PC-9 (cell line): ENCODE results near the gene CA5A. TPM values are rescaled to one million over a fixed set of nuclear protein-coding genes. Genes with fewer than 3 reads are reported as not detected.
A peak's percentile ranks its signal among the peaks of the same experiment; 100 is the strongest.

Experiments used
- BruUV-seq: library from RNA; stranded (reverse); fragments of 400-500 nt; replicated peaks from 2 replicates; lab custom pipeline; 2021; lab: Mats Ljungman, UMichigan
- CTCF ChIA-PET: fragments of 300-600 bp; sonication (Branson Sonifier 250); formaldehyde crosslinking; loops from one replicate; lab custom pipeline; 2022; ENCODE audit warnings: antibody characterized with exemption; lab: Charles Lee
- POLR2A ChIA-PET: fragments of 300-600 bp; sonication (Branson Sonifier 250); formaldehyde crosslinking; loops from one replicate; lab custom pipeline; 2022; ENCODE audit warnings: antibody characterized with exemption; ENCODE audit not compliant: unreplicated experiment; lab: Charles Lee
- DNase-seq, 2 experiments: peaks; one replicate each; pipeline versions ENCODE4 v3.0.0 to v3.0.0-alpha.2; 2015 to 2022; ENCODE audit warnings: mixed read lengths in 1 of 2
- H2AFZ ChIP-seq: fragments of 200-600 bp; sonication (generic); 2 replicates; pipeline ENCODE4 v1.8.1; 2017; ENCODE audit warnings: antibody characterized with exemption
- H3F3A ChIP-seq: fragments of 200-600 bp; sonication (generic); 2 replicates; pipeline ENCODE4 v1.8.1; 2017; ENCODE audit warnings: antibody characterized with exemption, mild to moderate bottlenecking, low read depth; ENCODE audit not compliant: insufficient read depth
- H3K27ac ChIP-seq: fragments of 200-600 bp; sonication (generic); 2 replicates; pipeline ENCODE4 v1.6.1; 2016; ENCODE audit warnings: mixed run types
- H3K27me3 ChIP-seq: fragments of 200-600 bp; sonication (generic); 2 replicates; pipeline ENCODE4 v1.6.1; 2016; ENCODE audit warnings: low read depth, mixed run types; ENCODE audit not compliant: insufficient read depth
- H3K36me3 ChIP-seq: fragments of 200-600 bp; sonication (generic); 2 replicates; pipeline ENCODE4 v1.6.1; 2016; ENCODE audit warnings: low read depth, mixed run types
- H3K4me1 ChIP-seq: fragments of 200-600 bp; sonication (generic); replicated peaks from 2 replicates; pipeline ENCODE4 v1.6.1; 2016; ENCODE audit warnings: mixed run types; ENCODE audit not compliant: insufficient read depth
- H3K4me2 ChIP-seq: fragments of 200-600 bp; sonication (generic); 2 replicates; pipeline ENCODE4 v1.6.1; 2017; ENCODE audit warnings: mixed run types
- H3K4me3 ChIP-seq: fragments of 200-600 bp; sonication (generic); 2 replicates; pipeline ENCODE4 v1.6.1; 2016; ENCODE audit warnings: mixed run types
- H3K79me2 ChIP-seq: fragments of 200-600 bp; sonication (generic); 2 replicates; pipeline ENCODE4 v1.6.1; 2017; ENCODE audit warnings: low read depth, mixed run types
- H3K9me2 ChIP-seq: fragments of 200-600 bp; sonication (generic); 2 replicates; pipeline ENCODE4 v1.8.1; 2017; ENCODE audit warnings: mild to moderate bottlenecking; ENCODE audit not compliant: insufficient read depth
- H3K9me3 ChIP-seq: fragments of 200-600 bp; sonication (generic); 2 replicates; pipeline ENCODE4 v1.8.1; 2016; ENCODE audit warnings: low read depth; ENCODE audit not compliant: insufficient read depth
- H4K20me1 ChIP-seq: fragments of 200-600 bp; sonication (generic); 2 replicates; pipeline ENCODE4 v1.8.1; 2017; ENCODE audit not compliant: insufficient read depth
- EZH2 ChIP-seq: fragments of 200-600 bp; sonication (generic); IDR thresholded peaks from 2 replicates; pipeline ENCODE4 v1.8.0; 2017; ENCODE audit warnings: antibody characterized with exemption, low read depth
- intact Hi-C: fragments of 100-400 bp; cut with micrococcal nuclease; formaldehyde crosslinking; loops from one replicate; pipeline ENCODE4 v1.10.0; 2022; ENCODE audit not compliant: unreplicated experiment
- total RNA-seq: library from RNA; stranded (reverse); gene quantifications from 2 replicates; pipeline ENCODE4 v1.2.3, GENCODE V29; 2021
- TF ChIP-seq, protein P1 (sequence below): fragments of 200-600 bp; sonication (generic); conservative IDR thresholded peaks from 2 replicates; pipeline ENCODE4 v1.6.1; 2017; ENCODE audit warnings: mixed run types, antibody characterized with exemption, mild to moderate bottlenecking, moderate library complexity

The CA5A gene
- total RNA-seq, 1 experiment from 2014 or later: 0.26 TPM

DNA sequence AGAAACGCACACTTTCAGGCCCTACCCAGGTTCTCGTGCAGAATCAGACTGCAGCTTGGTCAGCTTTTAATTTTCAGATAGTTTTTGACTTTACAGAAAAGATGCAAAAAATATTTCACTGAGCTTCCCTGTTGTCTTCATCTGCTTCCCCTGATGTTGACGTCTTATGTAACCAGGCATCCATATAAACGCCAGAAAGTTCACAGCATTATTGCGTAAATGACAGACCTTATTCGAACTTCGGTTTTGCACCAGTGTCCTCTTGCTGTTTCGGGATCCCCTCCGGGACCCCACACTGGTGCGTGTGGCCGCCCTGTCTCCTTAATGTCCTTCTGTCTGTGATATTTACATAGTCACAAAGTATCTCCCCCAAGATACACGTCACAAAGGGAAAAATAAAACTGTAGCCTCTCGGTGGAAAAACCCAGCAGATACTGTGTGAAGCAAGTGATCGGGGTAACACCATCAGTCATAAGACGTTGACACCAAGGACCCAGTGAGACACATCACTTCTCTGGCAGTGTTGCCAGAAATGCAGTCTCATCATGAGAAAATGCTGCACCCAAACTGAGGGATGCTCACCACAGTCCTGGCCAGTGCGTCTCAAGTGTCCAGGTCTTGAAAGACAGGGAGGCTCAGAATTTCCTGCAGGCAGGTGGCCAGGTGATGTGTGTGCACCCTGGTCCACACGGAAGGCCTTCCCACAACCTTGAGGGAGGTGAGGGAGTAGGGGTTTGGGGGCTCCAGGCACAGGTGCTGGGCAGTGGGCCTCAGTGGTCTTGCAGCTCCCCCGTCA, 19.2 kb upstream of the CA5A start:
- Histone ChIP-seq H4K20me1 (peaks cover 4% of the 10 kb centered on the region), H3K36me3 (no peaks in the 10 kb centered on the region), H2AFZ (no peak overlapping the region), H3K4me3 (no peak overlapping the region), H3K27me3 (no peaks in the 10 kb centered on the region), H3K79me2 (peaks cover 77% of the 10 kb centered on the region), H3K9me2 (no peaks in the 10 kb centered on the region), H3K9me3 (no peaks in the 10 kb centered on the region), H3K4me1 (peaks cover 11% of the 10 kb centered on the region), H3K27ac (no peak overlapping the region), H3K4me2 (no peak overlapping the region), H3F3A (peaks cover 7% of the 10 kb centered on the region; the same call in 1 of the 2 replicates)
- intact Hi-C loops: no loop called here
- BruUV-seq: no TSS peak
- peak in 1 of 2 experiments; percentile 10 for DNase-seq
- no peak for TF ChIP-seq EZH2
- ChIA-PET CTCF (no interaction called here), POLR2A (interaction anchor here (0.6 kb wide), 1 partner anchor 86 kb away, joined by 5 read pairs; the partner anchor contains the start of gene SLC7A5)

DNA sequence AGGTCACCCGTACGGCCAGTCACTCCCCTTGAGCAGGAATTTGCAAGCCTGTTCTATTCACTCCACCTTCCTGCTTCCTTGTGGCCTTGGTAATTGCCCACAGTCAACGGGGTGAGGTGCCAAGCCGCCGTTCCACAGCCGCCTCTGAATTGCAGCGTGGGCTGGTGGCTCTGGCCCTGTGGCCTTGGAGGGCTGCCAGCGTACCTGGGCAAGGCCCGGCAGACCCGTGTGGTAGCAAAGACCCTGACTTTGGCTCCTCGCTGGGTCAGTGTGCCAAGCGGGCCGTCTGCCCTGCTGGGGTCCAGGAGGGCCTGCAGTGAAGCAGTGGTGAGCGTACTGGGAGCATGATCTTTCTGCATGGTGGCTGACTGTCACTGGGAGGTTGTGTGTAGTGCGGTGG, 18.5 kb upstream of the CA5A start:
- H3K4me2 ChIP-seq: no peak overlapping the region

DNA sequence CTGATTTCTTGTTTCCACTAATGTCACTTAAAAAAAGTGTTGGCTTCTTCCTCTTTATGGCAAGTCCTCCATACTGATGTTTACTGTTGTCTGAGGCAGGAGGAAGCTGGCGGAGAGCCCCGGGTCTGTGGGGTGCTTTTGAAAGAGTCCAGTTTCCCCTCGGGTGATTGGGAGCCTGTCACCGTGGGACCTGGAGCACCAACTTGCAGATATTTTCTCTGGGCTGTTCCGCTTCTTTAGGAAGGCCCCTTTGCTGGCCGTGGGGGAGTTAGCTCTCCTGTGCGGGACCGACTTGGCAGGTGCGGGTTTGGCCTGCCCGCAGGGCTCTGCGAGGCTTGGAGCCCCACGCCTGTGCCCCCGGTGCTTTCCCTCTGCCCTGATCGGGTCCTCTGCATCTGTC, 18.0 kb upstream of the CA5A start:
- Histone ChIP-seq H2AFZ (no peak overlapping the region), H3K4me1 (peaks cover 14% of the 10 kb centered on the region), H3K36me3 (no peaks in the 10 kb centered on the region), H3K4me2 (no peak overlapping the region), H3K27ac (no peak overlapping the region), H3K9me3 (no peaks in the 10 kb centered on the region), H3K79me2 (peaks cover 71% of the 10 kb centered on the region), H3K27me3 (no peaks in the 10 kb centered on the region), H3F3A (peaks cover 12% of the 10 kb centered on the region; the same call in 1 of the 2 replicates), H4K20me1 (peaks cover 4% of the 10 kb centered on the region), H3K4me3 (no peak overlapping the region), H3K9me2 (no peaks in the 10 kb centered on the region)
- no TSS peak for BruUV-seq
- DNase-seq: no peak
- ChIA-PET CTCF (no interaction called here), POLR2A (interaction anchor here (0.7 kb wide), 1 partner anchor 354 kb away, joined by 3 read pairs; no protein-coding TSS in a partner anchor)
- TF ChIP-seq EZH2: no peak
- TF ChIP-seq, protein P1, sequence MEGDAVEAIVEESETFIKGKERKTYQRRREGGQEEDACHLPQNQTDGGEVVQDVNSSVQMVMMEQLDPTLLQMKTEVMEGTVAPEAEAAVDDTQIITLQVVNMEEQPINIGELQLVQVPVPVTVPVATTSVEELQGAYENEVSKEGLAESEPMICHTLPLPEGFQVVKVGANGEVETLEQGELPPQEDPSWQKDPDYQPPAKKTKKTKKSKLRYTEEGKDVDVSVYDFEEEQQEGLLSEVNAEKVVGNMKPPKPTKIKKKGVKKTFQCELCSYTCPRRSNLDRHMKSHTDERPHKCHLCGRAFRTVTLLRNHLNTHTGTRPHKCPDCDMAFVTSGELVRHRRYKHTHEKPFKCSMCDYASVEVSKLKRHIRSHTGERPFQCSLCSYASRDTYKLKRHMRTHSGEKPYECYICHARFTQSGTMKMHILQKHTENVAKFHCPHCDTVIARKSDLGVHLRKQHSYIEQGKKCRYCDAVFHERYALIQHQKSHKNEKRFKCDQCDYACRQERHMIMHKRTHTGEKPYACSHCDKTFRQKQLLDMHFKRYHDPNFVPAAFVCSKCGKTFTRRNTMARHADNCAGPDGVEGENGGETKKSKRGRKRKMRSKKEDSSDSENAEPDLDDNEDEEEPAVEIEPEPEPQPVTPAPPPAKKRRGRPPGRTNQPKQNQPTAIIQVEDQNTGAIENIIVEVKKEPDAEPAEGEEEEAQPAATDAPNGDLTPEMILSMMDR: no peak
- intact Hi-C loops: loop anchor here (5.0 kb wide), 1 partner anchor 378 kb away; no protein-coding TSS in a partner anchor

More for the DNA sequence above, 18.5 kb upstream of the CA5A start:
- no peaks in the 10 kb centered on the region for H3K36me3 ChIP-seq
- TF ChIP-seq, protein P1: no peak
- no peak for TF ChIP-seq EZH2
- peaks cover 12% of the 10 kb centered on the region; the same call in 1 of the 2 replicates for H3F3A ChIP-seq
- H3K27ac ChIP-seq: no peak overlapping the region
- no peaks in the 10 kb centered on the region for H3K27me3 ChIP-seq
- H4K20me1 ChIP-seq: peaks cover 4% of the 10 kb centered on the region
- no peaks in the 10 kb centered on the region for H3K9me3 ChIP-seq
- H3K9me2 ChIP-seq: no peaks in the 10 kb centered on the region
- H3K4me1 ChIP-seq: peaks cover 11% of the 10 kb centered on the region
- H3K79me2 ChIP-seq: peaks cover 74% of the 10 kb centered on the region
- ChIA-PET POLR2A (interaction anchor here (0.6 kb wide), 1 partner anchor 85 kb away, joined by 5 read pairs; the partner anchor contains the start of gene SLC7A5), CTCF (no interaction called here)
- peak in 1 of 2 experiments; percentile 13 for DNase-seq
- BruUV-seq: no TSS peak
- H3K4me3 ChIP-seq: no peak overlapping the region
- intact Hi-C loops: loop anchor here (5.0 kb wide), 1 partner anchor 377 kb away; no protein-coding TSS in a partner anchor
- H2AFZ ChIP-seq: no peak overlapping the region
